Mesothelial cell of epicardium (in vitro differentiated cells): ENCODE measurements around the gene TMED6. TPM values are rescaled to one million over a fixed set of nuclear protein-coding genes. Genes with fewer than 3 reads are reported as not detected.

Experiments used
- DNase-seq, 2 experiments: peaks; one replicate each; pipeline ENCODE4 v3.0.0; 2021; ENCODE audit warnings: low spot score in 2 of 2; ENCODE audit not compliant: unreplicated experiment in 2 of 2
- H3K27ac Mint-ChIP-seq: 2 replicates; pipeline ENCODE4 v1.8.0; 2021; ENCODE audit warnings: mixed read lengths
- H3K27me3 Mint-ChIP-seq: 2 replicates; pipeline ENCODE4 v1.8.0; 2021; ENCODE audit warnings: low read depth, mixed read lengths
- H3K36me3 Mint-ChIP-seq: 2 replicates; pipeline ENCODE4 v1.8.0; 2021; ENCODE audit warnings: mixed read lengths
- H3K4me1 Mint-ChIP-seq: 2 replicates; pipeline ENCODE4 v1.8.0; 2021; ENCODE audit warnings: mixed read lengths
- H3K4me3 Mint-ChIP-seq: 2 replicates; pipeline ENCODE4 v1.8.0; 2021; ENCODE audit warnings: mild to moderate bottlenecking, moderate library complexity, mixed read lengths
- H3K9me3 Mint-ChIP-seq: 2 replicates; pipeline ENCODE4 v1.8.0; 2021; ENCODE audit warnings: mixed read lengths
- total RNA-seq: library from RNA; stranded (reverse); gene quantifications from 3 replicates; pipeline ENCODE4 v1.2.1, GENCODE V29; 2021
- TF ChIP-seq, protein P1 (sequence below): fragments of 200-600 bp; sonication (generic); IDR thresholded peaks from one replicate; pipeline ENCODE4 v1.5.0; 2021; ENCODE audit warnings: antibody characterized with exemption; ENCODE audit not compliant: unreplicated experiment

The TMED6 gene
- total RNA-seq, 1 donor from 2014 or later = 1.7 TPM

- peaks cover 5% of the 10 kb centered on the region for H3K36me3 Mint-ChIP-seq
- no peaks in the 10 kb centered on the region for H3K9me3 Mint-ChIP-seq
- no peaks in the 10 kb centered on the region for H3K27me3 Mint-ChIP-seq
- peak within 1 kb of the TSS; percentile 93 for H3K27ac Mint-ChIP-seq
- peak within 1 kb of the TSS; percentile 91 for H3K4me3 Mint-ChIP-seq
- DNase-seq = peak; percentile 96 to 100
- TF ChIP-seq, protein P1, sequence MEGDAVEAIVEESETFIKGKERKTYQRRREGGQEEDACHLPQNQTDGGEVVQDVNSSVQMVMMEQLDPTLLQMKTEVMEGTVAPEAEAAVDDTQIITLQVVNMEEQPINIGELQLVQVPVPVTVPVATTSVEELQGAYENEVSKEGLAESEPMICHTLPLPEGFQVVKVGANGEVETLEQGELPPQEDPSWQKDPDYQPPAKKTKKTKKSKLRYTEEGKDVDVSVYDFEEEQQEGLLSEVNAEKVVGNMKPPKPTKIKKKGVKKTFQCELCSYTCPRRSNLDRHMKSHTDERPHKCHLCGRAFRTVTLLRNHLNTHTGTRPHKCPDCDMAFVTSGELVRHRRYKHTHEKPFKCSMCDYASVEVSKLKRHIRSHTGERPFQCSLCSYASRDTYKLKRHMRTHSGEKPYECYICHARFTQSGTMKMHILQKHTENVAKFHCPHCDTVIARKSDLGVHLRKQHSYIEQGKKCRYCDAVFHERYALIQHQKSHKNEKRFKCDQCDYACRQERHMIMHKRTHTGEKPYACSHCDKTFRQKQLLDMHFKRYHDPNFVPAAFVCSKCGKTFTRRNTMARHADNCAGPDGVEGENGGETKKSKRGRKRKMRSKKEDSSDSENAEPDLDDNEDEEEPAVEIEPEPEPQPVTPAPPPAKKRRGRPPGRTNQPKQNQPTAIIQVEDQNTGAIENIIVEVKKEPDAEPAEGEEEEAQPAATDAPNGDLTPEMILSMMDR = peak; percentile 91
- H3K4me1 Mint-ChIP-seq = peaks cover 9% of the 10 kb centered on the region
Observed at GRCh38 chr16:69310653-69311532, 40.7 kb downstream of the TMED6 start, which contains the start of gene VPS4A. VPS4A (plus strand) TSS chr16:69311350; CDS start chr16:69311512, 162 bp downstream.

DNA sequence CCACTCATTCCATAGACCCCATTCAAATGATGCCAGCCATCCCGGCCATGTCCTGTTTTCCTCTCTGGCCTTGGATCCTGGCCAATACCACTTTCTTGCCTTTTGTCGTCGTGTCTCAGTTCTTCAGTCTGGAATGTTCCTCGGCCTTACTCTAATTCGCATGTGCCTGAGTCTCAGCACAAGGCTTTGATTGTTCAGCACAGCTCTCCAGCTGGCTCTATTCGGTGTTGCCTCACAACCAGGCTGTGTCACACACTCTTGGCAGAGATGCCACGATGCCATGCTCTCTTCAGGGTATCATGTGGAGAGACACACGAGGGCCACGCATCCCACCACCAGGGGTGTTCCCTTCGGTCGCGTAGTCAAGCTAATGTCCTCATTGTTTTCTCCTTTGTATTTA is 42.3 kb downstream of the TMED6 start:
- Mint-ChIP-seq H3K9me3 (no peaks in the 10 kb centered on the region), H3K4me3 (peak overlapping the region; percentile 18), H3K27ac (peak overlapping the region; percentile 0), H3K36me3 (peaks cover 2% of the 10 kb centered on the region), H3K4me1 (peaks cover 9% of the 10 kb centered on the region), H3K27me3 (no peaks in the 10 kb centered on the region)
- TF ChIP-seq, protein P1 = no peak
- no peak for DNase-seq

DNA sequence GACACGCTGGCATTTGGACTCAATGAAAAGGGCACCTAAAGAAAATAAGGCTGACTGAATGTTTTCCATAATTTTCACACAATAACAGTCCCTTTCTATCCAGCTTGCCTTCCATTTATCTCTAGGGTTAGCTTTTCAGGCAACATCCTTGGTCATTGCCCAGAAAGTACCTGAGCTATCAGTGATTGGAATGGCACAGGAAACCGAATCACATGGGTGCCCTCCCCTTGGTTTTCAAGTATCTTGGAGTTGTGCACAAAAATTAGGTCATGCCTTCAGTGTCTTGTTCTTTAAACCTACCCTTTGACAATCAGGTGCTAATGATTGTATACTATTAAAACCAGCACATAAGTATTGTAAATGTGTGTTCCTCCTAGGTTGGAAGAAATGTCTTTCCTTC is 43.7 kb downstream of the TMED6 start:
- DNase-seq = no peak
- Mint-ChIP-seq H3K9me3 (no peaks in the 10 kb centered on the region), H3K27ac (no peak overlapping the region), H3K4me3 (no peak overlapping the region), H3K27me3 (no peaks in the 10 kb centered on the region), H3K4me1 (peaks cover 7% of the 10 kb centered on the region), H3K36me3 (peaks cover 2% of the 10 kb centered on the region)
- TF ChIP-seq, protein P1 = no peak

DNA sequence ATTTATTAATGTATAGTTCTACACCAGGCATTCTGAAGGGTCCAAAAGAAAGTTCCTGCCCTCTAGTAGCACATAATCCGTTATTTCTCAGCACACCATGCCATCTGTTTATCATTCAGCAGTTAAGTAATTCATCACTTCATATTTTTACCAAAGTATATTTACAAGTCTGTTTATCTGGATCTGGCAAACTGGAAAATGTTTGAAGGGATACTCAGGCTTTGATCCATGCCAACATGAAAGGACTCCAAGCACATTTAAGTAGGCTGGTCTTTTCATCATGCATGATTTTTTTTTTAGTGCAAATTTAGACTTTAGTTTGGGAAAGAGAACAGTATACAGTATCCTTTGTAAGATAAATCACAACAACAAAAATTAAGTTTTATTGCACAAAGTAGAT is 44.5 kb downstream of the TMED6 start:
- Mint-ChIP-seq H3K4me1 (peaks cover 4% of the 10 kb centered on the region), H3K4me3 (no peak overlapping the region), H3K27ac (no peak overlapping the region), H3K9me3 (no peaks in the 10 kb centered on the region), H3K27me3 (no peaks in the 10 kb centered on the region), H3K36me3 (peaks cover 2% of the 10 kb centered on the region)
- TF ChIP-seq, protein P1 = no peak
- no peak for DNase-seq

GRCh38 chr16:69306031-69306430 is 45.6 kb downstream of the TMED6 start:
- H3K36me3 Mint-ChIP-seq = peaks cover 6% of the 10 kb centered on the region
- TF ChIP-seq, protein P1 = no peak
- no peak overlapping the region for H3K27ac Mint-ChIP-seq
- no peak overlapping the region for H3K4me3 Mint-ChIP-seq
- H3K9me3 Mint-ChIP-seq = no peaks in the 10 kb centered on the region
- H3K27me3 Mint-ChIP-seq = no peaks in the 10 kb centered on the region
- no peak for DNase-seq
- H3K4me1 Mint-ChIP-seq = peaks cover 2% of the 10 kb centered on the region
